PC-3 (cell line): ENCODE data around the gene SLC43A2. TPM values are rescaled to one million over a fixed set of nuclear protein-coding genes. Genes with fewer than 3 reads are reported as not detected.

Experiments used
- ATAC-seq: fragments of 200-7000 bp; cut with Tn5 transposase; 2 replicates; pipeline ENCODE4 v1.9.1; 2020; ENCODE audit warnings: mild to moderate bottlenecking, moderate library complexity
- BruUV-seq: library from RNA; stranded (reverse); fragments of 400-500 nt; replicated peaks from 2 replicates; lab custom pipeline; 2021; lab: Mats Ljungman, UMichigan
- CTCF ChIA-PET: fragments of 300-600 bp; sonication (Branson Sonifier 250); formaldehyde crosslinking; loops from one replicate; lab custom pipeline; 2022; ENCODE audit warnings: antibody characterized with exemption; lab: Charles Lee
- POLR2A ChIA-PET: fragments of 300-600 bp; sonication (Branson Sonifier 250); formaldehyde crosslinking; loops from one replicate; lab custom pipeline; 2022; ENCODE audit warnings: antibody characterized with exemption; ENCODE audit not compliant: unreplicated experiment; lab: Charles Lee
- DNase-seq: peaks from one replicate; pipeline ENCODE4 v3.0.0-alpha.2; 2015
- H2AFZ ChIP-seq: fragments of 300-600 bp; sonication (generic); 2 replicates; pipeline ENCODE4 v1.6.0; 2016; ENCODE audit warnings: antibody characterized with exemption, low read length
- H3F3A ChIP-seq: fragments of 300-600 bp; sonication (generic); one replicate; pipeline ENCODE4 v1.6.0; 2017; ENCODE audit warnings: antibody characterized with exemption, low read length, control low read depth, mild to moderate bottlenecking; ENCODE audit not compliant: unreplicated experiment
- H3K27ac ChIP-seq: fragments of 300-600 bp; sonication (generic); 2 replicates; pipeline ENCODE4 v1.5.1; 2016; ENCODE audit warnings: mild to moderate bottlenecking, low read length
- H3K27me3 ChIP-seq: fragments of 300-600 bp; sonication (generic); 2 replicates; pipeline ENCODE4 v1.6.1; 2016; ENCODE audit warnings: low read length, mixed read lengths
- H3K36me3 ChIP-seq: fragments of 300-600 bp; sonication (generic); 2 replicates; pipeline ENCODE4 v1.6.1; 2016; ENCODE audit warnings: low read depth, mixed run types, low read length, mixed read lengths
- H3K4me1 ChIP-seq: fragments of 300-600 bp; sonication (generic); 2 replicates; pipeline ENCODE4 v1.5.1; 2016; ENCODE audit warnings: low read length; ENCODE audit not compliant: insufficient read depth
- H3K4me2 ChIP-seq: fragments of 300-600 bp; sonication (generic); 2 replicates; pipeline ENCODE4 v1.6.0; 2016; ENCODE audit warnings: low read length
- H3K4me3 ChIP-seq: fragments of 300-600 bp; sonication (generic); 2 replicates; pipeline ENCODE4 v1.5.1; 2016; ENCODE audit warnings: mild to moderate bottlenecking, low read length, mixed read lengths
- H3K79me2 ChIP-seq: fragments of 300-600 bp; sonication (generic); 2 replicates; pipeline ENCODE4 v1.6.1; 2017; ENCODE audit warnings: low read length, mixed read lengths
- H3K9ac ChIP-seq: fragments of 300-600 bp; sonication (generic); 2 replicates; pipeline ENCODE4 v1.6.0; 2016; ENCODE audit warnings: mild to moderate bottlenecking, low read length
- H3K9me2 ChIP-seq: fragments of 300-600 bp; sonication (generic); replicated peaks from 2 replicates; pipeline ENCODE4 v1.6.1; 2016; ENCODE audit warnings: mixed run types, low read length, mixed read lengths
- H3K9me3 ChIP-seq: fragments of 300-600 bp; sonication (generic); 2 replicates; pipeline ENCODE4 v1.6.1; 2016; ENCODE audit warnings: low read length, mixed read lengths
- H4K20me1 ChIP-seq: fragments of 300-600 bp; sonication (generic); 2 replicates; pipeline ENCODE4 v1.6.1; 2016; ENCODE audit warnings: low read length, mixed read lengths
- EZH2 ChIP-seq: fragments of 300-600 bp; sonication (generic); IDR thresholded peaks from one replicate; pipeline ENCODE4 v1.6.1; 2017; ENCODE audit warnings: antibody characterized with exemption, mild to moderate bottlenecking, low read length; ENCODE audit not compliant: unreplicated experiment
- EZH2phosphoT487 ChIP-seq: fragments of 300-600 bp; sonication (generic); IDR thresholded peaks from 2 replicates; pipeline ENCODE4 v1.6.1; 2018; ENCODE audit warnings: mild to moderate bottlenecking, antibody characterized with exemption, low read length, borderline replicate concordance
- intact Hi-C: fragments of 100-400 bp; cut with micrococcal nuclease; formaldehyde crosslinking; loops from 2 replicates; pipeline ENCODE4 v1.9.0; 2023
- total RNA-seq: library from RNA; depleted of rRNA; stranded (reverse); fragments of >200 nt; gene quantifications from 2 replicates; pipeline ENCODE4 v1.2.3, GENCODE V29; 2014
- TF ChIP-seq, protein P1 (sequence below): fragments of 300-600 bp; sonication (generic); conservative IDR thresholded peaks from 2 replicates; pipeline ENCODE4 v1.5.1; 2017; ENCODE audit warnings: antibody characterized with exemption, low read depth, mild to moderate bottlenecking, low read length

SLC43A2 gene
- total RNA-seq, 1 experiment from 2014 or later = 6.2 TPM

DNA sequence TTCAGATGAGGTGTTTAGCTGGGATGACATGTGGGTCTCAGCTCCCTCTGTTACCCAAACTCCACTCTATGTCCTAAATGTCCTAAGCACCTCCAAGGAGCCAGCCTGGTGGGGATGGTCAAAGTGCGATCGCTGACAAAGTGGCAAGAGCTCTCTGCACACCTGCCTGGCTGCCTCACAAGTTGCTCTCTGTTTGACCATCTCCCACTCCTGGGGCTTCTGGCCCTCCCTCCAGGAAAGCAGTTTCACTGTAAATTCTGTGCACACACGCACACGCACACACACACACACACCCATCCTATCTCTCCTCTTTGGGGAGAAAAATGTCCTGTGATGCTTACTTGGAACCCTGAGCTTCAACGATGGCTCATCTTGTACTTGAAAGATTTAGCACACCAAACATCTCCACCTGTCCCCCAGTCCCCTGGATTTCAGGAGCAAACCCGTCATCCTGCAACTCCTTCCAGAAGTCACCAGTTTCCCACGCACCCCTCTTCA, 67.7 kb downstream of the SLC43A2 start:
- no peaks in the 10 kb centered on the region for H3F3A ChIP-seq
- peak overlapping the region; percentile 82 for H3K4me3 ChIP-seq
- no peak for ATAC-seq
- H3K4me1 ChIP-seq = peaks cover 10% of the 10 kb centered on the region
- no peak overlapping the region; the same call in 1 of the 2 replicates for H3K9ac ChIP-seq
- no peak overlapping the region for H3K27ac ChIP-seq
- intact Hi-C loops = no loop called here
- no peaks in the 10 kb centered on the region for H3K9me3 ChIP-seq
- TSS peak; percentile 32 for BruUV-seq
- H4K20me1 ChIP-seq = peaks cover 16% of the 10 kb centered on the region; the same call in 1 of the 2 replicates
- H3K27me3 ChIP-seq = no peaks in the 10 kb centered on the region
- peak overlapping the region; percentile 94 for H3K4me2 ChIP-seq
- no peaks in the 10 kb centered on the region for H3K9me2 ChIP-seq
- H3K36me3 ChIP-seq = no peaks in the 10 kb centered on the region
- CTCF ChIA-PET = no interaction called here
- POLR2A ChIA-PET = no interaction called here
- H2AFZ ChIP-seq = no peak overlapping the region
- no peak for TF ChIP-seq EZH2
- TF ChIP-seq, protein P1, sequence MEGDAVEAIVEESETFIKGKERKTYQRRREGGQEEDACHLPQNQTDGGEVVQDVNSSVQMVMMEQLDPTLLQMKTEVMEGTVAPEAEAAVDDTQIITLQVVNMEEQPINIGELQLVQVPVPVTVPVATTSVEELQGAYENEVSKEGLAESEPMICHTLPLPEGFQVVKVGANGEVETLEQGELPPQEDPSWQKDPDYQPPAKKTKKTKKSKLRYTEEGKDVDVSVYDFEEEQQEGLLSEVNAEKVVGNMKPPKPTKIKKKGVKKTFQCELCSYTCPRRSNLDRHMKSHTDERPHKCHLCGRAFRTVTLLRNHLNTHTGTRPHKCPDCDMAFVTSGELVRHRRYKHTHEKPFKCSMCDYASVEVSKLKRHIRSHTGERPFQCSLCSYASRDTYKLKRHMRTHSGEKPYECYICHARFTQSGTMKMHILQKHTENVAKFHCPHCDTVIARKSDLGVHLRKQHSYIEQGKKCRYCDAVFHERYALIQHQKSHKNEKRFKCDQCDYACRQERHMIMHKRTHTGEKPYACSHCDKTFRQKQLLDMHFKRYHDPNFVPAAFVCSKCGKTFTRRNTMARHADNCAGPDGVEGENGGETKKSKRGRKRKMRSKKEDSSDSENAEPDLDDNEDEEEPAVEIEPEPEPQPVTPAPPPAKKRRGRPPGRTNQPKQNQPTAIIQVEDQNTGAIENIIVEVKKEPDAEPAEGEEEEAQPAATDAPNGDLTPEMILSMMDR = no peak
- no peak for TF ChIP-seq EZH2phosphoT487
- peaks cover 50% of the 10 kb centered on the region for H3K79me2 ChIP-seq
- no peak for DNase-seq

DNA sequence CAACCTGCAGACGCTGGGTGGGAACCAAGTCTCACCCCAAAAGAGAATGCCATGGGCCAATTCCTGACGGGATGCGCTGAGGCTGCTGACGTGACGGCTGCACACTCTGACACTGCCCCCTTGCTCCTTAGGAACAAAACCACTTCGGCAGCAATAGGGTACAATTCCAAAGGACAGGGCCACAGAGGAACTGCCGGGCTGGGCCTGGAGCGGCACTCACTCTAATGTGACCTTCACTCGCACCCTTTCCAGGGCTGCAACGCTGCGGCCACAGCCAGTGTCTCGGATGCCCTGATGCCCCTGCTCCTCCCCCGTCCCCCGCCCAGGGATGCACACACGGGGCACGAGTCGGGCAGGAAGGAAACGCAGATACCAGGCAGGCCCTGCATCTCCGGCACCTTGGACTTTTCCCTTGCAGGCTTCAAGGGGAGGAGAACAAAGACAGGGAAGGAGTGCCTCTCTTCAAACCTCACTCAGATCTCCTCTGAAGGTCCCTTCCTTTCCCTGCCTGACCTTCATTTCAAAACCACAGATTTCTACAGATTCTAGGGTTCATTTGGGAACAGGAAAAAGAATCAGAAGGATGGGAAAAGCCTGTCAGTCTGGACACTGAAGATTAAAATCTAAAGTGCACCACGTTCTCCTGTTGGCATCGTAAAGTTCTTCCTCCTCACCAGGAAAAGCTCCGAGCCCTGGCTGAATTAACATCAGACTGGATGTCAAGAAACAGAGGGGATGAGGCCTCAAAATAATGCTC, 68.4 kb downstream of the SLC43A2 start:
- H3K27ac ChIP-seq = no peak overlapping the region
- H3K4me2 ChIP-seq = peak overlapping the region; percentile 94
- ATAC-seq (no peak), DNase-seq (no peak)
- H3K4me3 ChIP-seq = peak overlapping the region; percentile 82
- no peaks in the 10 kb centered on the region for H3K27me3 ChIP-seq
- TF ChIP-seq EZH2 = no peak
- TF ChIP-seq, protein P1 = no peak
- no peak for TF ChIP-seq EZH2phosphoT487
- no peak overlapping the region for H2AFZ ChIP-seq
- no peaks in the 10 kb centered on the region for H3K36me3 ChIP-seq
- H3F3A ChIP-seq = no peaks in the 10 kb centered on the region
- H4K20me1 ChIP-seq = peaks cover 16% of the 10 kb centered on the region; the same call in 1 of the 2 replicates
- no peak overlapping the region for H3K9ac ChIP-seq
- peaks cover 50% of the 10 kb centered on the region for H3K79me2 ChIP-seq
- ChIA-PET POLR2A (no interaction called here), CTCF (no interaction called here)
- H3K9me3 ChIP-seq = no peaks in the 10 kb centered on the region
- BruUV-seq = no TSS peak
- intact Hi-C loops = no loop called here
- H3K4me1 ChIP-seq = peaks cover 10% of the 10 kb centered on the region
- no peaks in the 10 kb centered on the region for H3K9me2 ChIP-seq
